Measurements from ENCODE around the gene KRTAP9-7. TPM values are rescaled to one million over a fixed set of nuclear protein-coding genes. Genes with fewer than 3 reads are reported as not detected.

The KRTAP9-7 gene
- total RNA-seq, 1 experiment from 2014 or later = not detected

DNA sequence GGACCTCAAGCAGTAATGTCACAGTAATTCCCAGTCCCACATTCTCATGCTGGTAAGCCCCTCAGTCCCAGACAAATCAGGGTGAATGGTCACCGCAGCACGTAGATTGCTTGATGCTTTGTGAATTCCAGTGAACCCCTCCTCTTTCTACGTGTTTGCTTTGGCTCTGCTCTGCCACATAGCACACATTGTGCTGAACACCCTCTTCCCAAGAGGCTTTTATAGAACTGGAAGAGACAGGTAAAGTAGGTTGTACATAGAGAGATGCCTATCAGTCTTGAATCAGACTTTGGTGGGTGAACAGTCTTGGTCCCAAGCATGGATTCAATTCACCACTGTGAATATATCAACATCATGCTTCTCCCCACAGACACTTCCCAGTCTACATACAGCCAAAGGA, 10.9 kb upstream of the KRTAP9-7 start:
- intact Hi-C loops (cut with micrococcal nuclease; ENCODE audit: unreplicated experiment) = no loop called here
- DNase-seq (ENCODE audit: low read depth, low spot score) (no peak), ATAC-seq (no peak)
- in situ Hi-C loops (cut with HindIII; ENCODE audit: low pct_unique_long_range_greater_than_20kb, low sequenced_read_pairs) = no loop called here
- no peaks in the 10 kb centered on the region for H3K4me1 ChIP-seq (ENCODE audit: control insufficient read depth, insufficient read depth, low read length)
- peaks cover 15% of the 10 kb centered on the region for H3K27me3 ChIP-seq (ENCODE audit: control insufficient read depth, insufficient read depth, low read length)
- H3K4me3 ChIP-seq (ENCODE audit: low read depth in 2 of 2, low read length in 2 of 2) = no peak overlapping the region
- H3K27ac ChIP-seq (ENCODE audit: low read length) = no peak overlapping the region
- ChIA-PET CTCF (no interaction called here), POLR2A (no interaction called here)
- no TSS peak for BruUV-seq (replicated peaks)
- TF ChIP-seq SIN3A (IDR thresholded peaks at IDR 0.05; ENCODE audit: borderline replicate concordance, insufficient read depth, low read depth, low read length) (no peak), POLR2AphosphoS5 (IDR thresholded peaks at IDR 0.05; ENCODE audit: low read depth, low read length) (no peak), TCF7L2 (IDR thresholded peaks at IDR 0.05; ENCODE audit: low read depth, low read length) (no peak)
- TF ChIP-seq, protein P1, sequence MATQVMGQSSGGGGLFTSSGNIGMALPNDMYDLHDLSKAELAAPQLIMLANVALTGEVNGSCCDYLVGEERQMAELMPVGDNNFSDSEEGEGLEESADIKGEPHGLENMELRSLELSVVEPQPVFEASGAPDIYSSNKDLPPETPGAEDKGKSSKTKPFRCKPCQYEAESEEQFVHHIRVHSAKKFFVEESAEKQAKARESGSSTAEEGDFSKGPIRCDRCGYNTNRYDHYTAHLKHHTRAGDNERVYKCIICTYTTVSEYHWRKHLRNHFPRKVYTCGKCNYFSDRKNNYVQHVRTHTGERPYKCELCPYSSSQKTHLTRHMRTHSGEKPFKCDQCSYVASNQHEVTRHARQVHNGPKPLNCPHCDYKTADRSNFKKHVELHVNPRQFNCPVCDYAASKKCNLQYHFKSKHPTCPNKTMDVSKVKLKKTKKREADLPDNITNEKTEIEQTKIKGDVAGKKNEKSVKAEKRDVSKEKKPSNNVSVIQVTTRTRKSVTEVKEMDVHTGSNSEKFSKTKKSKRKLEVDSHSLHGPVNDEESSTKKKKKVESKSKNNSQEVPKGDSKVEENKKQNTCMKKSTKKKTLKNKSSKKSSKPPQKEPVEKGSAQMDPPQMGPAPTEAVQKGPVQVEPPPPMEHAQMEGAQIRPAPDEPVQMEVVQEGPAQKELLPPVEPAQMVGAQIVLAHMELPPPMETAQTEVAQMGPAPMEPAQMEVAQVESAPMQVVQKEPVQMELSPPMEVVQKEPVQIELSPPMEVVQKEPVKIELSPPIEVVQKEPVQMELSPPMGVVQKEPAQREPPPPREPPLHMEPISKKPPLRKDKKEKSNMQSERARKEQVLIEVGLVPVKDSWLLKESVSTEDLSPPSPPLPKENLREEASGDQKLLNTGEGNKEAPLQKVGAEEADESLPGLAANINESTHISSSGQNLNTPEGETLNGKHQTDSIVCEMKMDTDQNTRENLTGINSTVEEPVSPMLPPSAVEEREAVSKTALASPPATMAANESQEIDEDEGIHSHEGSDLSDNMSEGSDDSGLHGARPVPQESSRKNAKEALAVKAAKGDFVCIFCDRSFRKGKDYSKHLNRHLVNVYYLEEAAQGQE (IDR thresholded peaks at IDR 0.05; ENCODE audit: insufficient read depth in 1 of 2, low read depth in 2 of 2, low read length in 1 of 2) = no peak
- TF ChIP-seq, protein P2, sequence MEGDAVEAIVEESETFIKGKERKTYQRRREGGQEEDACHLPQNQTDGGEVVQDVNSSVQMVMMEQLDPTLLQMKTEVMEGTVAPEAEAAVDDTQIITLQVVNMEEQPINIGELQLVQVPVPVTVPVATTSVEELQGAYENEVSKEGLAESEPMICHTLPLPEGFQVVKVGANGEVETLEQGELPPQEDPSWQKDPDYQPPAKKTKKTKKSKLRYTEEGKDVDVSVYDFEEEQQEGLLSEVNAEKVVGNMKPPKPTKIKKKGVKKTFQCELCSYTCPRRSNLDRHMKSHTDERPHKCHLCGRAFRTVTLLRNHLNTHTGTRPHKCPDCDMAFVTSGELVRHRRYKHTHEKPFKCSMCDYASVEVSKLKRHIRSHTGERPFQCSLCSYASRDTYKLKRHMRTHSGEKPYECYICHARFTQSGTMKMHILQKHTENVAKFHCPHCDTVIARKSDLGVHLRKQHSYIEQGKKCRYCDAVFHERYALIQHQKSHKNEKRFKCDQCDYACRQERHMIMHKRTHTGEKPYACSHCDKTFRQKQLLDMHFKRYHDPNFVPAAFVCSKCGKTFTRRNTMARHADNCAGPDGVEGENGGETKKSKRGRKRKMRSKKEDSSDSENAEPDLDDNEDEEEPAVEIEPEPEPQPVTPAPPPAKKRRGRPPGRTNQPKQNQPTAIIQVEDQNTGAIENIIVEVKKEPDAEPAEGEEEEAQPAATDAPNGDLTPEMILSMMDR (IDR thresholded peaks at IDR 0.05) = no peak
- H3K36me3 ChIP-seq (ENCODE audit: control insufficient read depth, insufficient read depth, low read length) = no peaks in the 10 kb centered on the region
- H3K9me3 ChIP-seq (ENCODE audit: control insufficient read depth, insufficient read depth, low read depth, low read length) = no peaks in the 10 kb centered on the region

DNA sequence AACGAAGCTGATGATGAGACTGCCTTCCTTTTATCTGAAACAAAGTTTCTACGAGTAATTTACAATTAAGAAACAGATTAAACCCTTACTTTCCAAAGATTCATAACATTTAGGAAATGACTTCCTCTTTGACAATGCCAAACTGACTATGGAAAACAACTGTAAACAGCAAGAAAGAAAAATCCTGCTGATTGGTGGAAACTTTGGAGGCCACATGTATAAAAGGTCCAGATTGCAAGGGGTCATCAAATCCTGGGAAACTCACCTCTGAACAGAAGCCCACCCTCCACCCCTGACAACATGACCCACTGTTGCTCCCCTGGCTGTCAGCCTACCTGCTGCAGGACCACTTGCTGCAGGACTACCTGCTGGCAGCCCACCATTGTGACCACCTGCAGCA, 10.4 kb upstream of the KRTAP9-7 start, which contains the start of gene KRTAP9-6:
Gene KRTAP9-6 (plus strand): TSS at position 301 of the 400 bp plus-strand sequence. CDS start 0 bp downstream, at position 301.
- intact Hi-C loops (cut with micrococcal nuclease; ENCODE audit: unreplicated experiment) = no loop called here
- in situ Hi-C loops (cut with HindIII; ENCODE audit: low pct_unique_long_range_greater_than_20kb, low sequenced_read_pairs) = no loop called here
- H3K27me3 ChIP-seq (ENCODE audit: control insufficient read depth, insufficient read depth, low read length) = peaks cover 15% of the 10 kb centered on the region
- no peak for ATAC-seq
- H3K9me3 ChIP-seq (ENCODE audit: control insufficient read depth, insufficient read depth, low read depth, low read length) = no peaks in the 10 kb centered on the region
- no peak within 1 kb of the TSS for H3K27ac ChIP-seq (ENCODE audit: low read length)
- no TSS peak for BruUV-seq (replicated peaks)
- no peak within 1 kb of the TSS for H3K4me3 ChIP-seq (ENCODE audit: low read depth in 2 of 2, low read length in 2 of 2)
- TF ChIP-seq SIN3A (IDR thresholded peaks at IDR 0.05; ENCODE audit: borderline replicate concordance, insufficient read depth, low read depth, low read length) = no peak
- TF ChIP-seq TCF7L2 (IDR thresholded peaks at IDR 0.05; ENCODE audit: low read depth, low read length) = no peak
- TF ChIP-seq, protein P2 (IDR thresholded peaks at IDR 0.05) = no peak
- no peak for TF ChIP-seq POLR2AphosphoS5 (IDR thresholded peaks at IDR 0.05; ENCODE audit: low read depth, low read length)
- TF ChIP-seq, protein P1 (IDR thresholded peaks at IDR 0.05; ENCODE audit: insufficient read depth in 1 of 2, low read depth in 2 of 2, low read length in 1 of 2) = no peak
- H3K4me1 ChIP-seq (ENCODE audit: control insufficient read depth, insufficient read depth, low read length) = no peaks in the 10 kb centered on the region
- DNase-seq (ENCODE audit: low read depth, low spot score) = no peak
- ChIA-PET CTCF (no interaction called here), POLR2A (no interaction called here)
- H3K36me3 ChIP-seq (ENCODE audit: control insufficient read depth, insufficient read depth, low read length) = no peaks in the 10 kb centered on the region
